HG03139 (cell line): ENCODE data around the gene UBE2G1.

Experiments
- ATAC-seq: cut with Tn5 transposase; IDR thresholded peaks from one replicate; pipeline ENCODE4 v1.9.1; 2021; ENCODE audit not compliant: unreplicated experiment

The UBE2G1 gene

DNA sequence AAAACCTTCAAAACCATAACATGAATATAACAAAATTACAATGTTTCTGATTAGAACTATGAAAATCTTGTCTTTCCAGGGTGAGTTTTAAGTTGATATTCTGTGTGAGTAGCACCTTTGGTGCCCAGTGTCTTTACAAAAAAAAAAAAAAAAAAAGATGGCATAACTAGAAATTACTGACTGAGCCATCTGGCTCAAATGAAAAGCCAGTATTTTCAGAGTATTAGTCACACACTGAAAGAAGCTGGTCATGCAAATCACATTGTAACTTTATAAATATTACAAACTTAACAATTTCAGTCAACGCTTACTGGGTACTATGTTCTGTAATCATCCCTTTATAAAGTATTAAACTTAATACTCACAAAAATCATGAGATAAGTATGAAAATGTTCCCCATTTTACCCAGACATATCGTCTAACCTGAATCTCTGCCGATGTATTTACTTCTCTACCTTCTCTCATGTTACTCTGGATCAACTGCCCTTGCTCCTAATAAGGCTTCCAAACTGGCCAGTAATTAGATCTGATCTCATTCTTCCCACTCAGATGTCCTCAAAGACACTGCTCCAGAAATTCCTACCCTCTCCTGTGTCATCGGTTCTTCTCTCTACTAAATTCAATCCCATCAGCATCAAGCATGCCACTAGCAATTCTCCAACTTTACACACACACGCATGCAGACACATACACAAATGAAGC is 25.4 kb downstream of the UBE2G1 start:
- ATAC-seq: no peak

DNA sequence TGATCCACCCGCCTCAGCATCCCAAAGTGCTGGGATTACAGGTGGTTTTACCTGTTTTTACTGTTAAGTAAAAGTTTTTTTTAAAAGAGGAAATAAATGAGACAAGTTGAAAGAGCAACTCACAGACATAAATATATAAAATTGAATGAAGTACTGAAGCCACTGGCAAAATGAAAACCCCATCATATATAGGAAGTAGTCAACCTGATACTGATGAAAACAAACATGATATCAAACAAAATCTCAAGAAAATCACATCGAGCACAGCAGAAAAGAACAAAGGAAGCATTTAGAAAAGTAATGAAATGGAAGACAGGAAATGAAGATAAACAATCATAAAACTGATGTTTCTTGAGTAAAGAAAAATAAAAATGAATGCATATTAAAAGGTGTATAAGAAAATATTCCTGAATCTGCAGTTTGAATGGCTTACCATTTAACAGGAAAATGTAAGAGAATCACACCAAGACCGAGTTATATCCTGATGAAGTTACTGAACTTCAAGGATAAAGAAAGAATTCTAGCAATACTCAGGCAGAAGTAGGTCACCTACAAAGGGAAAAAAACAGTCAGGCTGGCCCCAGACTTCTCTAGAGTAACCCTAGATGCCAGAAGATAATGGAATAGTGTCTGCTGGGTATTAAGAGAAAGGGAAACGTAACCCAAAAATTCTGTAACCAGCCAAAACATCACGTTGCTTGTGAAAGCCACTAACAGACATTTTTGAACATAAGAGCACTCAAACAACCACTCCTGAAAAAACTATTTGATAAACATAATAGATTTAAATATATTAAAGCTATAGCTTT is 31.5 kb downstream of the UBE2G1 start:
- ATAC-seq: no peak

DNA sequence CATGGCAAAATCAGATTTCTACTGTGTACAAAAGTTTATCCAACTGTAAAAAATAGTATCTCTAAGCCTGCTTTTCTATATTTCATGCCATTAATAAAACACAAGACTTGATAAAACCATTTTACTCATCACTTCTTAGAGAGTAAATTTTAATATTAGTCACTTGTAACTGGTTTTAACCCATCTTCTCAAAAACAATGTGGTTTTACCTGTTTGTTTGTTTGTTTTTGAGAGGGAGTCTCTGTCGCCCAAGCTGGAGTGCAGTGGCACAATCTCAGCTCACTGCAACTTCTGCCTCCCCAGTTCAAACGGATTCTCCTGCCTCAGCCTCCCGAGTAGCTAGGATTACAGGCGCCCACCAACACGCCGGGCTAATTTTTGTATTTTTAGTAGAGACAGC is 32.1 kb downstream of the UBE2G1 start:
- no peak for ATAC-seq

DNA sequence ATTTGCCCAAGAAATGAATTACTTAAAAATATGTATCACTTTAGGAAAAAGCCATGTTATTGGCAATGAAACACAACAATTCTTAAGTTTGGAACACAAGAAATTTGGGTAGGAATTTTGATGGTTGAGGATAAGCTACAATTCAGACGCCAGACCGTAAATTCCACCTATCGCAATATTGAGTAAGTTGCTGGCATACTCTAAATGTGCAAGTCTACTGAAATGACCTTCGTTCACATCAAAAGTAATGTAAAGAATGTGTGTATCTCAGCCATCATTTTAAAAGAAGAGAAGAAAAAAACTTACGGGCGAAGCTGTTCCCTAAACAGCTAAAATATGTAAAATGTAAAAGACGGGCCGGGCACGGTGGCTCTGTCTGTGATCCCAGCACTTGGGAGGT is 33.4 kb downstream of the UBE2G1 start:
- no peak for ATAC-seq

DNA sequence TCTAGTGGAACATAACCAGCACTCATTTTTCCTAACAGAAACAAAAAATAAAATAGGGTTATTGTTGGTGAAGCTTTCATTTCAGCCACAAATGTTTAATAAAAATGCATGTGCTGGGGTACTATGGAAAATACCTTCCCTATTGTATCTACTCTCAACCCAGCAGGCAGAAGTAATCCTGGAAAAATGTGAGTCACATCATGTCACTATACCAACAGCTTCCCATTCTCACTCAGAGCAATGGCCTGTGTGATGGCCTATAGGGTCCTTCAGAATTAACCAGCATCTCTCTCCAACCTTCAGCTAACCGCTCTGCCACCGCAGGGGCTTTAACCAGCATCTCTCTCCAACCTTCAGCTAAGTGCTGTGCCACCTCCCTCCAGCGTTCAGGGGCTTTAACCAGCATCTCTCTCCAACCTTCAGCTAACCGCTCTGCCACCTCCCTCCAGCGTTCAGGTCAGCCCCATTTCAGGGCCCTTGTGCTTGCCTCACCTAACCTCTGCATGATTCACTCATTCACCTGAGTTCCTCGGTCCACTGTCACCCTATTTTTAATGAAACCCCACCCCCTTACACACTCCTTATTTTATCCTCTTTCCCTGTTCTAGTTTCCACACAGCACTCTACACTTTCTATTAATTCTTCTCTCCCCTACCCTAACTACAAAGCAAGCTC is 34.0 kb downstream of the UBE2G1 start:
- no peak for ATAC-seq

DNA sequence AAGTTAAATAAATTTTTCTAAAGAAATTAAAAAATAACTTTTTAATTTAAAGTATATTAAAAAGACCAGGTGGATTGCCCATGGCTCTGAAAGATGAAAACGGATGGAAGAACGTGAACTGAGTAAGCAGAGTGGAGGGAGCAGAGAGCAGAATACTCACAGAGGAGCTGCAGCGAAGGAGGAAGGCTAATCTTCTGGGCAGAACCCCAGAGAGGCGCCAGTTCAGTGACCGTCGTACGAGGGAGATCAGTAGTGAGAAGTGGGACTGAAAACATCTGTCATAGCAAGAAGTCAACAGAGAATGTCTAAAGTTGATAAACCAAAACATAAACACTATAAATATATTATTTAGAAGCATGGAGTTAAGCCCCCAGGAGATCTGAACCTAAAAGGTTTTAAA is 34.9 kb downstream of the UBE2G1 start:
- ATAC-seq: no peak

DNA sequence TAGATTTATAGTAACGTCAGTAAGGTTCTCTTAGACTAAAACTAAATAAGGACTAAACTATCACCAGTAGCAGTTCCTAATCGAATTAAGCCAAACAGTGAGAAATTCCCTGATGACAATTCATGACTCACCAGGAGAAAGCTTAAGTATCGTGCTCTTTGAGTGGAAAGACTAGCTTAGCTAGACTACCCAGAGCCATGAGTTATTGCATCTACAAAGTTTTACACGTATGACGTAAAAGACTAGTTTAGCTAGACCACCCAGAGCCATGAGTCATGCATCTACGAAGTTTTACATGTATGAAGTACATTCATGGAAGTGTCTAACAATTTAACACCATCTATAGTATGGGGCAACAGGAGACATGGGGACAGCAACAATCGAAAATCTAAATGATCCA is 36.6 kb downstream of the UBE2G1 start:
- no peak for ATAC-seq

DNA sequence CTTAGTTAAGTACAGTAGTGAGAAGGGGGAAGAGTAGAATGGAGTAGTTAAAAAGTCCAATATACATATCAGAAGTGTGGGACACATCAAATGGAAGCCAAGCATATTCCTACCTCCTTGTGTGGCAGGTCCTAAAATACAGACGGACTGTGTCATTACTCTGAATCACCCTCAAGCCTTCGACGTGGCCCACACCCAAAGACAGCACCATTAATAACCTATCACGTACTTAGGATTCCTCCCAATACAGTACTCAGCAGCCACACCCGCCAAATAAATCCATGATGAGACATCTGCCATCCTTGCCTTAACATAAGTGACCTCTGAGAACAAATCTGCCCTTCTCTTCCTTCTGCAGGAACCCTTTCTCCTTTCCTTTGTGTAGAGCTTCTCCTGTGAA is 38.9 kb downstream of the UBE2G1 start:
- ATAC-seq: no peak

DNA sequence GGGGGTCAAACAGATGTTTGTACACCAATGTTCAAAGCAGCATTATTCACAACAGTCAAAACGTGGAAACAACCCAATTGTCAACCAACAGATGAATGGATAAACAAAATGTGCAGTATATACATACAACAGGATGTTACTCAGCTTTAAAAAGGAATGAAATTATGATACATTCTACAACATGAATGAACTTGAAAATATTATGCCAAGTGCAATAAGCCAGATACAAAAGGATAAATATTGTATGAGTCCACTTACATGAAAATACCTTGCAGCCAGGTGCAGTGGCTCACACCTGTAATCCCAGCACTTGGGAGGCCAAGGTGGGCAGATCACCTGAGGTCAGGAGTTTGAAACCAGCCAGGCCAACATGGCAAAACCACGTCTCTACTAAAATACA is 39.9 kb downstream of the UBE2G1 start:
- no peak for ATAC-seq

DNA sequence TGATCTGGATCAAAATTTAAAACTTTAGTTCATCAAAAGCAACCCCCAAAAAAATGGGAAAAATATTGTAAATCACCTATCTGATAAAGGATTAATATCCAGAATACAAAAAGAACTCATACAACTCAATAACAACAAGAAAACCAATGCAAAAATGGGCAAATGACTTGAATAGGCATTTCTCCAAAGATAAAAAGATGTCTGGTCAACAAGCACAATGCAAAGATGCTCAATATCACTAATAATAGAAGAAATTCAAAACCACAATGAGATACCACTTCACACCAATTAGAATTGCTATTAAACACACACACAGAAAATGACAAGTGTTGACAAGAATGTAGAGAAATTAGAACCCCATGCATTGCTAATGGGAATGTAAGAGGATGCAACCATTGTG is 40.4 kb downstream of the UBE2G1 start:
- no peak for ATAC-seq

DNA sequence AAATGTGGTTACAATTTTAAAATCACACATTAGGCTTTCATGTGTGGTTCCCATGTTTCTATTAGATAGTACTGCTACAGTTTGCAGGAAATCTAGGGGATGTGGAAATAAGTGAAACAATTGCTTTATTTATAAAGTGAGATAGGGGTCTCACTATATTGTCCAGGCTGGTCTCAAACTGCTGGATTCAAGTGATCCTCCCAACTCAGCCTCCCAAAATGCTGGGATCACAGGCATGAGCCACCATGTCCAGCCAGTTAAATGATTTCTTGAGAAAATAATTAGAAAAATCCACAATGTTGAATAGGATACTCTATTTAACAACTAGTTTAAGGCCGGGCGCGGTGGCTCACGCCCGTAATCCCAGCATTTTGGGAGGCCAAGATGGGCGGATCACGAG is 42.0 kb downstream of the UBE2G1 start:
- ATAC-seq: no peak

DNA sequence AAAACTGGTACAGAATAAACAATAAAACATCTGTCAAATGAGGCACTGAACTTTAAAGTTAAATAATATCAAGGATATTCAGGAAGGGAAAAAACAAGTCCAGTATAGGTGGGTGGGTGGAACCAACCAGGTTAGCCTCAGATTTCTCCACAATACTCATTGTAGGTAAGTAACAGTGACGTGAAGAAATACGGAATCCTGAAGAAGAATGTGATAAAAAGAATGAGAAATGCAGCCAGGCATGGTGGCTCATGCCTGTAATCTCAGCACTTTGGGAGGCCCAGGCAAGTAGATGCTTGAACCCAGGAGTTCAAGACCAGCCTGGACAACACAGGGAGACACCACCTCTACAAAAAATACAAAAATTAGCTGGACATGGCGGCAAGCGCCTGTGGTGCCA is 47.3 kb downstream of the UBE2G1 start:
- no peak for ATAC-seq

DNA sequence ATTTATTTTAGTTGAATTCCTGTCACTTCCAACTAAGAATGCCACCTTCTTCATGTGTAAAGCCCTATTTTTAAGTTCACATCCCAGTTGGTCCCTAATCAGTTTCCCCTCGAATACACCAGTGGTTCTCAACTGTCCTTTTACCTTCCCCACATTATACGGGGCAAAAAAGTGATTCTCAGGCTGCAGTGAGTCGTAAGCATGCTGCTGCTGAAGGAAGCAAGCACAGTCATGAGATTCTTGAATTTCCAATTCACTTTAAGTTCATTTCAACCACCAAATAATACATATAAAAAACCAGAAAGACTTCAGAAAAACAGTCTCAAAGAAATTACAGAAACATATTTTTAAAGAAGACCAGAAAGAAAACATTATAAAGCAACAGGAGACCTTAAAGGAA is 47.9 kb downstream of the UBE2G1 start:
- ATAC-seq: no peak

DNA sequence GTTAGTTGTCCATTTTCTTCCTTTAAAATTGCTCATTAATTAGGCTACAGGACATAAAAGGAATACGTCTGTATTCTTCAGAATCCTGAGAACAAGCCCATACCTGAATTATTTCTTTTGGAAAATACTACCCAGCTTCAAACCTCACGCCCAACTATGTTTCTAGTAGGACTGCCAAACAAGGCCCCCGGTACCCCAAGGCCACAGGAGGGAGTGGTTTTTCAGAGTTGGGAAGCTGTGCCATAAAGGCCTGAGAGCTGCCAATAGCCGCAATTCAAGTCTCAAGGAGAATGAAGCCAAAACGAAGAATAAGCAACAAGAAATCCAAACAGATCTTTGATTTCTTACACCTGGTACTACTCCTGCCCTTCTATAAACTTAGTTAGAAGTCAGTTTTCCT is 48.3 kb downstream of the UBE2G1 start:
- no peak for ATAC-seq

DNA sequence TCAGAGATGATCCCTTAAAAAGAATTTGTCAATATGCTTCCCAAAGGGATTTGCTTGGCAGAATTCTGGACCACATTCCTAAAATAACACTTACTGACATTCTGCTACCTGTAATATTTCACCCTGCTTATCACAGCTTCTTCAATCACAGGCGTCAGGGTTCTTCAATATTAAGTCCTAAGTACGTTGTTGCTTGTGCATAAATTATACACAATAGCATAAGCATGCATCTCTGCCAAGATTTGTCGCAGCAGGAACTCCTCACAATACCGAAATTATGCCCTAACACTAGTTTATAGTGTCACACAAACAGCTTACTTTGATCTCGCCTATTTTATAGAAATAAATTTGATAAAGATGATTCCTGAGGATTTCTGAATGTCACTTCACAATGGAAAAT is 48.9 kb downstream of the UBE2G1 start:
- no peak for ATAC-seq

DNA sequence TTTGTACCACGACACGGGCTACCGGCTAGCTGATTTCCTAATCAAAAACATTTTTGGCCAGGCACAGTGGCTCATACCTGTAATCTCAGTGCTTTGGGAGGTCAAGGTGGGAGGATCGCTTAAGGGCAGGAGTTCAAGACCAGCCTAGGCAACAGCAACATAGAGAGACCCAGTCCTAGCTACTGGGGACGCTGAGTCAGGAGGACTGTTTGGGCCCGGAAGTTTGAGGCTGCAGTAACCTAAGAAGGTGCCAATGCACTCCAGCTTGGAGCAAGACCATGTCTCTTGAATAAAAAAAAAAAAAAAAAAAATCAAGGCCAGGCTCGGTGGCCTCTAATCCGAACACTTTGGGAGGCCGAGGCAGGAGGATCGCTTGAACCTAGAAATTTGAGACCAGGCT is 49.8 kb downstream of the UBE2G1 start:
- no peak for ATAC-seq

DNA sequence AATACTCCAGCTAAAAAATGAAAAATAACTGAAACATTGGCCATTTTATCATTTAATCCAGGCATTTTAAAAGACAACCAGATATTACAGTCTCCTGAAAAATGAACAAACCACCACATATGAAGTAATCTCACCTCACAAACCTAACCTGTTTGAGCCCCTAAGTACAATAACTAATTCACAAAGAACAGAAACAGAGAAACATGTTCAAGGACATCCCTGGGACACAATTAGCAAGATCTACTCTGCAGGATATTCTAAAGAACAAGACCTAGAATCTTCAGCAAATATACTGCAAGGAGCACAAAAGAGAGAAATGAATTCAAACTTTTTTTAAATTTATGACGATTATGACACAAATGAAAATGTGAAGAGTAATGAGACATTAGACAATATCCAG is 51.9 kb downstream of the UBE2G1 start:
- ATAC-seq: no peak

DNA sequence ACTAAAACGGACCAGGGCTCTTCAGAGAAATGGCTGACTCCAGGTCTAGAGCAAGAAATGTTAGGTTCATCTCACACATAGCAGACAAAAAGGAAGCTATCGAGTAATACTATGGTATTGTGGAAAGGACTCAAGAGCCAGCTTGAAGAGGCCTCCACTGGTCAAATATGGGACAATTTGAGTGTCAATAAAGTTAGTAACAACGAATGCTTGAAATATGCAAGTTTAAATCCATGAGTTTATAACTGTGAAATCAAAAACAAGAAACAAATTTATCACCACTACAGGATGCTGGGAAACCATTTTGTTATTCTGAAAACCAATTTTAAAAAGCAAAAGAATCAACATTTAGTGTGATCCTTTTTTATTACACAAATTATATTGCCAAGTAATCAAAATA is 52.3 kb downstream of the UBE2G1 start:
- no peak for ATAC-seq

DNA sequence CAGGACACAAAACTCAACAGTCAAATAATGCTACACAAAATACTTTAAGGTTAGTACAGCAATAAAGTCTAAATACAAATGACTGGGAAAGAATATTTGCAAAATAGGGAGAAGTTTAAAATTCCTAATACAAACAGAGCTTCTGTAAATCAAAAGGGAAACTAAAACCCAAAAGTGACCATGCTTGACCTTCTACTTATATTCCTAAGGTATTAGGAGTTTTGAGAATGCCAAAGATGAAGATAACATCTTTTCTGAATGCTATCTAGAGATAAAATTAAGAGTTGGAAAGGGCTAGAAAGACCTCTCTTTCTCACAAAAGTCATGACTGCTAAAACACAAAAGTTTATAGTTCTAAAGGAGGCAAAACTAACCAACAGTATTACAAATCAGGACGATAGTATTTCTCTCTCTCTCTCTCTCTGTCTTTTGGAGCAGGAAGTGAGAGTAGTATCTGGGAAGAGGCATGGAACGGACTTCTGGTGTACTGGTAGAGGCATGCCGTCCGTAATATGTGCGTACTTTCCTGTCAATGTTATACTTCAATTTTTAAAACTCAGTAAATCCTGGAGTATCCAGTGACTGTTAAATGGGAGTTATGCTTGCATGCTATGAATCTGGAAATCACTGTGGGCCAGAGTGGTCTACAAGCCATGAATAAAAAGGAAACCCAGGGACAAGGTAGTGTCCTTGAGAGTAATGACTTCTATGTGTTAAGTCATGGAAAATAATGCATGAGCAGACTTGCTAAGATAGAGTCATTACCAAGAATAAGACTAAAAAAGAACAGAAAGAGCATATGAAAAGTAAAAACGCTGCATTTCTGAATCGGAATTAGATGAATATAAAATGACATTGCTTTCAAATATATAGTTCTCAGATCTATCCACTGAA is 53.0 kb downstream of the UBE2G1 start:
- no peak for ATAC-seq

DNA sequence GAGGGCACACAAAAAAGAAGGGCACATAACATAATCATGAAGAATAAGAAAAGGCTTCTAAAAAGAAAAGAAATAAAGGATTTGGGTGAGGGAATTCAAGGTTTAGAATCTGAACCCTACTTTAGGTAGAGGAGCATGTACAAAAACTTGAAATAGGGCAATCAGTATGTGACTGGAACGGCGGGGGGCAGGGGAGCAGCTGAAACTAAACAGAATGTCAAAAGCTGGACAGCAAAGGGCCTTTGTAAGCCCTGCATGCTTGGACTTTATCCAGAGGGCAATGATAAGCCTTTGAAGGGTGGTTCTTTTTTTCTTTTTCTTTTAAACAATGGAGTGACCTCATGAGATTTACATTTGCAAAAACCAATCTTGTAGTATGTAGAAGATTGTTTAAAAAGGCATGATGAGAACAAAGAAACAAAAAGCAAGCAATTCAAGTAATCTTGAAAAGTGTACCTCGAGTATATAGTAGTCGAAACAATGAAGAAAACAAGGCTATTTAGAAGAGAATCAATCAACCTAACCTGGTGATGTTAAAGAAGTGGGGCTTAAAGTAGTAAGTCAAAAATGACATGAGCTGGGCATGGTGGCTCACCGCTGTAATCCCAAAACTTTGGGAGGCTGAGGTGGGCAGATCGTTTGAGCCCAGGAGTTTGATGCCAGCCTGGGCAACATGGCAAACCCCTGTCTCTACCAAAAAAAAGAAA is 56.0 kb downstream of the UBE2G1 start:
- ATAC-seq: no peak

DNA sequence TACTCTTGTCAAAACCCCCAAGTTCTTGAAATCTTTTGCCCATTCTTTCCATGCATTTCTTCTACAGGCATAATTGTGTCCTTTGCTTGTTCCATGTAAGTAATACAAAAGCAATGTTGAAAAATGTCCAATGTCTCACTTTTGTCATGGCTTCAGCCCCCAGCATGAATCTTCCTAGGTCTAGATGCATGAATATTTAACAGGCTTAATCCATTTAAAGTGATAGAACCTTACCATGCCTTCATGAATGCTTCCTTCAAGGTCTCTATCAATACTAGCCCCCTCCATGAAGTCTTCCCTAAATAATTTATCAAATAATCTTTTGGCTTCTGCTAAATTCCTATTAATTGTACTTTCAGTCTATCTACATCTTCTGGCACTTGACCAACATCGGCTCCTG is 56.6 kb downstream of the UBE2G1 start:
- ATAC-seq: no peak
